ENCODE measurements around the gene PHF13.
"Not testable (repeated sequence)": the region's sequence is repeated elsewhere in the genome, so short reads cannot be mapped to it uniquely, and the experiment has no call there.

The PHF13 gene

DNA sequence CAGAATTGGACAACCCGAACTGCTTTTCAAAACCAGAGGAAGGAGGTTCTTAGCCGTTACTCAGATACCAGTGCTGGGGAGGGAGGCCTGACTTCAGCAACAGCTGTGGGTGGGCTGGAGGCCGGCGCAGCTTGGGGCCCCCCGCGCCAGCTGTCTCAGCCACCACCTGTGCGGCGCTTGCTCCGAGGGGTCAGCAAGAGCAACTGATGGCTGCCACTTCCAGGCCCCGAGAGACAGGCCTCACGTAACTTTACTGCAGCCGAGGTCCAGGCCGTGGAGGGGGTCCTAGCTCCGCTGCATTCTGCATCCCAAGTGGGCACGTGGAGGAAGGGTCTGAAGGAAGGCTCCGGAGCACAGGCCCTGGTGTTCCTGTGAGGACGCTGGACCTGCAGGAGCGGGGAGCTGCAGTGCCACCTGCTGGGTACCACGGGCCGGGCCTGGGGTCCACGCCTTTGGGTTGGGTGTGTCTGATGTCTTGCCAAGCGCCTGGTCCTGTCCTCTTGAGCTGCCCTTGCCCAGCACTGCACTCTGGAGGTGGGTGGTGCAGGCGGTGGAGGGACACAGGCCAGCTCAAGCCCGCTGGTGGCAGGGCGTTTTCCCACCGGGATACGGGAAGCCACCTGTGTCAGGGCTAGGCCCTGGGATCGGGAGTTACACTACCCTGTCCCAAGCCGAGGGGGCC lies 21.0 kb downstream of the PHF13 start:
- CTCF ChIA-PET, result interaction anchor here (1.0 to 1.4 kb wide), 5 partner anchors 11 to 148 kb away, joined by 3 to 5 read pairs (median 3); no protein-coding TSS in a partner anchor
- TF ChIP-seq, protein P1, sequence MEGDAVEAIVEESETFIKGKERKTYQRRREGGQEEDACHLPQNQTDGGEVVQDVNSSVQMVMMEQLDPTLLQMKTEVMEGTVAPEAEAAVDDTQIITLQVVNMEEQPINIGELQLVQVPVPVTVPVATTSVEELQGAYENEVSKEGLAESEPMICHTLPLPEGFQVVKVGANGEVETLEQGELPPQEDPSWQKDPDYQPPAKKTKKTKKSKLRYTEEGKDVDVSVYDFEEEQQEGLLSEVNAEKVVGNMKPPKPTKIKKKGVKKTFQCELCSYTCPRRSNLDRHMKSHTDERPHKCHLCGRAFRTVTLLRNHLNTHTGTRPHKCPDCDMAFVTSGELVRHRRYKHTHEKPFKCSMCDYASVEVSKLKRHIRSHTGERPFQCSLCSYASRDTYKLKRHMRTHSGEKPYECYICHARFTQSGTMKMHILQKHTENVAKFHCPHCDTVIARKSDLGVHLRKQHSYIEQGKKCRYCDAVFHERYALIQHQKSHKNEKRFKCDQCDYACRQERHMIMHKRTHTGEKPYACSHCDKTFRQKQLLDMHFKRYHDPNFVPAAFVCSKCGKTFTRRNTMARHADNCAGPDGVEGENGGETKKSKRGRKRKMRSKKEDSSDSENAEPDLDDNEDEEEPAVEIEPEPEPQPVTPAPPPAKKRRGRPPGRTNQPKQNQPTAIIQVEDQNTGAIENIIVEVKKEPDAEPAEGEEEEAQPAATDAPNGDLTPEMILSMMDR (IDR thresholded peaks at IDR 0.05; ENCODE audit: control extremely low read depth, extremely low read depth, low read depth, missing control alignments), result peak; percentile 45
- DNase-seq (ENCODE audit: extremely low spot score), result no peak
- POLR2A ChIA-PET, result no interaction called here

DNA sequence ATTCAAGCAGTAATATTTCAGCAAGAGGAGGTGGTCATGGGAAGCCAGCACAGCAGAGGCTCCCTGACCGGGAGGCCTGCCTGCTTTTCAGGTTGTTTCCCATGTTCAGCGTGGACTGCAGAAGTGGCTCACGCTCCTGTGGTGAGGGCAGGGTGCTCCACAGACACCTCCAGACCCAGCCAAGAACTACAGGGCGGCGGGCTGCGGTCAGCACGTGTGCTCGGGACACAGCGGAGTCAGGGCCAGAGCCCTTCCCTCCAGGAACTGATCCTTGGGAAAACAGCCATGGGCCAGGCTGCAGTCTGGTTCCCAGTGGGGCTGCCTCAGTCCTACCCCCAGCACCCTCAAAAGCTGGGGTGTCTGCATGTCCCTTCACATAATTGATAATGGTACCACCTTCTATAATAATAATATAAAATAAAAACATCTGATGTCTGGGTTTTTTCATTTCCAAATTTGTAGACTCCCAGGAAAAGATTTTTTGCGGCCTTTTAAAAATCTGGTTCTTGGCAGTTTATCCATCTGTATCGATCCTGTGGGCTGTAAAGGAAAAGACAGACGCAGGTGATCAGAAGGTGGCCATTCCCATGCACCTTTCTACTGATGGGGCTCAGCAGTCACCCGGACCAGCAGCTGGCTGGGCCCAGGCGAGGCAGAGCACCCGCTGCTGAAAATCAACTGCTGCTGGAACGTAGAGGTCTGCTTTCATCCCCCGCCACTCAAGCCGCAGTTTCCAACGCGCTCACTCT lies 21.8 kb downstream of the PHF13 start:
- POLR2A ChIA-PET, result no interaction called here
- DNase-seq (ENCODE audit: extremely low spot score), result no peak
- CTCF ChIA-PET, result interaction anchor here (1.2 to 2.7 kb wide), 5 partner anchors 10 to 148 kb away, joined by 3 to 24 read pairs (median 4); no protein-coding TSS in a partner anchor
- TF ChIP-seq, protein P1 (IDR thresholded peaks at IDR 0.05; ENCODE audit: control extremely low read depth, extremely low read depth, low read depth, missing control alignments), result no peak

DNA sequence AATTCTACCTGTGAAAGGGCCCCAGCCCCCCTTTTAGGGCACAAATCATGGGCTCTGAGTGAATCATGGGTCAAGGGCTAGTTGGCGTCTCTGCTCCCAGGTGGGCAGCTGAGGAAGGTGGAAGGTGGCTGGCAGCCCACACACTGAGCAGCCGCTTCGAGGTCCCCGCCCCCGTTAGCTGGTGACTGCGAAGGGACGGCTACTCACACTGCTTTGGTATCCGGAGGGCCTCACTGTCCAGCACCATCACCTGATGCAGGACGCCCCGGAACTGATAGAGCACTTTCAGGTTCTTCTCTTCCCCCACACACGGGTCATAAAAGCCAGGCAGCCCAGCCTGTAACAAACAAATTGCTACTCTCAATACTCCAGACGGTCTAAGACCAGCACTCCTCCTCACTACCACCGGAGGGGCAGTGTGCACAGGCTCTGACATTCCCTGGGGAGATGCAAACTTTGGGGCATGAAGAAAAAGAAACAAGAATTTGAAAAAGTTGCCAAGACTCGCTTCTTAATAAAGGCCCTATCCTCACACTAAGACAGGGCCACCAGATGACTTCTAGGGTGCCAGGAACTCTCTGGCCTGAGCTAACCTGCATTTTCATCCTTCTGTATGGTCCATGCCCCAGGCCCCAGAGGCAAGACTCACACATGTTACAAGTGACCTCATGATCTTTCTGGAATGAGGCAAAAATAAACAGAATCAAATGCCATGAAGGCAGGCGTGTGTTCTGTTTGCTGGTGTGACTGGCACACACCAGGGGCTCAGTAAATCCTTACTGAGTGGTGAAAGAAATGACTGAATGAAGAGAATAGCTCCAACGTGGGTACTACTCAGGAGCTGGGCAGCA lies 22.6 kb downstream of the PHF13 start:
- TF ChIP-seq, protein P1 (IDR thresholded peaks at IDR 0.05; ENCODE audit: control extremely low read depth, extremely low read depth, low read depth, missing control alignments), result no peak
- ChIA-PET POLR2A (no interaction called here), CTCF (interaction anchor here (0.9 to 2.7 kb wide), 3 partner anchors 10 to 65 kb away, joined by 3 to 24 read pairs (median 3); partner anchors contain the start of gene DNAJC11)
- DNase-seq (ENCODE audit: extremely low spot score), result no peak

DNA sequence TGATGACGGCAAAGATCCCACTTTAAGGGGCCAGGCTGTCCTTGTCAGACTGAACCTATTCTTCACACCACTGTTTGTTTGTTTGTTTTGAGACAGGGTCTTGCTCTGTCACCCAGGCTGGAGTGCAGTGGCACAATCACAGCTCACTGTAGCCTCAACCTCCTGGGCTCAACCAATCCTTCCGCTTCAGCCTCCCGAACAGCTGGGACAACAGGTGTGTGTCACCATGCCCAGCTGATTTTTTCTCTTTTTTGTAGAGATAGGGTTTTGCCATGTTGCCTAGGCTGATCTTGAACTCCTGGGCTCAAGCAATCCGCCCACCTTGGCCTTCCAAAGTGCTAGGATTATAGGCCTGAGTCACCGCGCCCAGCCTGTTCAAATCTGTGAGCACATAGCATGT lies 23.2 kb downstream of the PHF13 start:
- POLR2A ChIA-PET; DNase-seq (ENCODE audit: extremely low spot score): not testable (repeated sequence)
- CTCF ChIA-PET, result interaction anchor here (0.9 to 2.7 kb wide), 3 partner anchors 9 to 65 kb away, joined by 3 to 24 read pairs (median 3); partner anchors contain the start of gene DNAJC11

DNA sequence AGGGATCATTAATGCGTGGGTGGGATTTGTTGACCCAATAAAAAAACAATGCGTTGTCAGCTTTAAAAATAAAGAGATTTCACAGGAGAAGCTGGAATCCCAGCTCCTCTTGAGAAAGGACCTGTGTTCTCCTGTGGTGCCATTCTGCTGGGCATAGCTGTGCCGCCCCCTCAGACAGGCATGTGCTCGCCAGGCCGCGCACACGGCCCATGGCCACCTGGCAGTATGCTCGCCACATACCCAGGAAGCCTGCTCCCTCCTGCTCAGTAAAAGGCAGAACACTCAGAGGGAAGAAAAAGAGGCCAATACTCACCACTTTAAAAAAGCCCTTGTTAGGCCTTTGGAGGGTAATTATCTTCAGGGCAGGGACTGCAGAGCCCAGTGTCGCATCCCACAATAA lies 24.2 kb downstream of the PHF13 start:
- TF ChIP-seq, protein P1 (IDR thresholded peaks at IDR 0.05; ENCODE audit: control extremely low read depth, extremely low read depth, low read depth, missing control alignments), result no peak
- POLR2A ChIA-PET, result no interaction called here
- CTCF ChIA-PET, result interaction anchor here (1.4 to 2.7 kb wide), 2 partner anchors 8 to 64 kb away, joined by 3 to 24 read pairs; partner anchors contain the start of gene DNAJC11
- no peak for DNase-seq (ENCODE audit: extremely low spot score)

DNA sequence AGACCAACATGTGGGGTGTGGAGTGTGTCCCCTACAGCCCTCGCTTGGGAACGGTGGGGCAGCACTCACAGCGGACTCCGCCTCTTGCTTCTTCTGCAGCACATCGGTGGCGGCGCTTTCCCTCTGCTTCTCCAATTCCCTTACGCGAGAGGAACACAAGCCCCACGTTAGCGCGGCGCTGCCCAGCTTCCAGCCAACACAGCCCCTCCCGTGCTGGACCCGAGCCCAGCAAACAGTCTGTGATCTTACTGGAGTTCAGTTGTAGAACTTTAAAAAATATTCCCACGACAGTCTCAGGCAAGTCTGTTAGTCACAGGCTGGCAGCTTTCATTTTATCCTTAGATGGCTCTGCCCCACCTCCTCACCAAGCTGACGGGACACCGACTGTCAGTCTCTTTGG lies 24.7 kb downstream of the PHF13 start:
- TF ChIP-seq, protein P1 (IDR thresholded peaks at IDR 0.05; ENCODE audit: control extremely low read depth, extremely low read depth, low read depth, missing control alignments), result no peak
- DNase-seq (ENCODE audit: extremely low spot score), result no peak
- POLR2A ChIA-PET, result no interaction called here
- CTCF ChIA-PET, result interaction anchor here (2.7 kb wide), 1 partner anchor 8 kb away, joined by 24 read pairs; no protein-coding TSS in a partner anchor

DNA sequence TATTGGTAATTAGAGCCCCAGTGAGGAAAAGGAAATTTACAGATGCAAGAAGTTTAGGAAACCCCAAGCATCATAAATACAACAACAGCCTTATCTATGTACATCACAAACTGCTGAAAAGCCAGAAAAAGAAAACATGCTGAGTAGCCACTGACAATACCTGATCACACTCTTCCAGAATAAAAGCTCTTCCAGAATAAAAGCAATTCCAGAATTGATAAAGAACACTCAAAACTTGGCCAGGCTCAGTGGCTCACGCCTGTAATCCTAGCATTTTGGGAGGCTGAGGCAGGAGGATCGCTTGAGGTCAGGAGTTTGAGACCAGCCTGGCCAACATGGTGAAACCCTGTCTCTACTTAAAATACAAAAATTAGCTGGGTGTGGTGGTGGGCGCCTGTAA lies 27.3 kb downstream of the PHF13 start:
- POLR2A ChIA-PET, result interaction anchor here (0.9 kb wide), 1 partner anchor 9 kb away, joined by 3 read pairs; no protein-coding TSS in a partner anchor

More for the DNA sequence above, 27.3 kb downstream of the PHF13 start:
- DNase-seq (ENCODE audit: extremely low spot score), result not testable (repeated sequence)
- CTCF ChIA-PET, result interaction anchor here (0.6 to 13.5 kb wide), 5 partner anchors 13 to 152 kb away, joined by 3 to 123 read pairs (median 3); partner anchors contain the start of genes NOL9 and PLEKHG5

Measured in GM10248 (cell line).